Endodermal cell (in vitro differentiated cells): ENCODE measurements around the gene RNF145. TPM values are rescaled to one million over a fixed set of nuclear protein-coding genes. Genes with fewer than 3 reads are reported as not detected.
"Not testable (repeated sequence)": the region's sequence is repeated elsewhere in the genome, so short reads cannot be mapped to it uniquely, and the experiment has no call there.

Experiments
- DNase-seq: peaks from one replicate; pipeline ENCODE4 v3.0.0-alpha.2; 2017
- H3K27ac ChIP-seq: 2 replicates; pipeline ENCODE4 v1.5.1; 2013; ENCODE audit warnings: mild to moderate bottlenecking, low read depth, low read length, moderate library complexity
- H3K27me3 ChIP-seq: 2 replicates; pipeline ENCODE4 v1.6.1; 2013; ENCODE audit warnings: mild to moderate bottlenecking, low read length, moderate library complexity; ENCODE audit not compliant: insufficient read depth, control insufficient read depth, poor library complexity, severe bottlenecking
- H3K36me3 ChIP-seq: 2 replicates; pipeline ENCODE4 v1.7.0; 2013; ENCODE audit warnings: mild to moderate bottlenecking, low read length, moderate library complexity; ENCODE audit not compliant: control insufficient read depth, insufficient read depth
- H3K4me1 ChIP-seq: one replicate; pipeline ENCODE4 v1.7.0; 2013; ENCODE audit warnings: low read length; ENCODE audit not compliant: control insufficient read depth, insufficient read depth
- H3K4me3 ChIP-seq: 2 replicates; pipeline ENCODE4 v1.5.1; 2013; ENCODE audit warnings: mild to moderate bottlenecking, low read length, moderate library complexity
- H3K9ac ChIP-seq: 2 replicates; pipeline ENCODE4 v1.6.1; 2013; ENCODE audit warnings: mild to moderate bottlenecking, low read length, moderate library complexity; ENCODE audit not compliant: poor library complexity, severe bottlenecking; ENCODE audit errors: extremely low read depth
- H3K9me3 ChIP-seq: 2 replicates; pipeline ENCODE4 v1.6.1; 2013; ENCODE audit warnings: mild to moderate bottlenecking, low read length, moderate library complexity; ENCODE audit not compliant: control insufficient read depth
- H3K27ac Mint-ChIP-seq: 2 replicates; pipeline ENCODE4 v1.8.0; 2020; ENCODE audit warnings: mixed read lengths
- H3K27me3 Mint-ChIP-seq: 2 replicates; pipeline ENCODE4 v1.8.0; 2021; ENCODE audit warnings: mild to moderate bottlenecking, mixed read lengths; ENCODE audit not compliant: insufficient read depth
- H3K36me3 Mint-ChIP-seq: 2 replicates; pipeline ENCODE4 v1.8.0; 2020; ENCODE audit warnings: low read depth, mixed read lengths
- H3K4me1 Mint-ChIP-seq: 2 replicates; pipeline ENCODE4 v1.8.0; 2020; ENCODE audit warnings: mixed read lengths
- H3K4me3 Mint-ChIP-seq: 2 replicates; pipeline ENCODE4 v1.8.0; 2020; ENCODE audit warnings: mild to moderate bottlenecking, moderate library complexity, mixed read lengths
- H3K9me3 Mint-ChIP-seq: 2 replicates; pipeline ENCODE4 v1.8.0; 2020; ENCODE audit warnings: mild to moderate bottlenecking, mixed read lengths
- CTCF ChIP-seq: fragments of 200-600 bp; sonication (generic); conservative IDR thresholded peaks from 2 replicates; pipeline ENCODE4 v1.5.0; 2021; ENCODE audit warnings: antibody characterized with exemption, mild to moderate bottlenecking
- WGBS, 2 experiments: methylation state at CpG; one replicate each; pipeline versions ENCODE4 v1.1.5 to v1.1.7; 2013; ENCODE audit warnings: missing lambda C conversion rate in 2 of 2, mixed read lengths in 1 of 2; ENCODE audit not compliant: insufficient coverage in 1 of 2, insufficient read length in 1 of 2; 5-methylcytosine and 5-hydroxymethylcytosine counted together
- total RNA-seq, 2 donors: library from RNA; stranded (reverse); fragmentation: NEBNext Ultra II Directional in 1 of 2; extraction: Animal tissue kit (Norgen Biotek cat#: 25700) in 1 of 2; gene quantifications; 2 replicates in 1 of 2; 3 replicates in 1 of 2; pipeline ENCODE4 v1.2.1, GENCODE V29; 2021

Gene RNF145
- total RNA-seq, 2 donors from 2014 or later, result 50.2 to 50.4 TPM

GRCh38 chr5:159242656-159243055, 33.3 kb upstream of the RNF145 start:
- H3K36me3 Mint-ChIP-seq, result no peaks in the 10 kb centered on the region
- WGBS, 2 experiments, result 77 to 82% methylated on average over 3 to 4 of the region's 4 CpGs
- no peak overlapping the region for H3K4me3 Mint-ChIP-seq
- H3K27me3 Mint-ChIP-seq, result peaks cover 27% of the 10 kb centered on the region
- H3K4me1 Mint-ChIP-seq, result no peaks in the 10 kb centered on the region
- no peak overlapping the region for H3K9ac ChIP-seq
- H3K27ac ChIP-seq, result no peak overlapping the region
- DNase-seq, result no peak
- H3K36me3 ChIP-seq, result no peaks in the 10 kb centered on the region
- H3K4me1 ChIP-seq, result no peaks in the 10 kb centered on the region
- no peaks in the 10 kb centered on the region for H3K9me3 Mint-ChIP-seq
- H3K27me3 ChIP-seq, result peaks cover 40% of the 10 kb centered on the region
- no peak overlapping the region for H3K4me3 ChIP-seq
- no peak for TF ChIP-seq CTCF
- H3K9me3 ChIP-seq, result no peaks in the 10 kb centered on the region
- no peak overlapping the region for H3K27ac Mint-ChIP-seq

GRCh38 chr5:159241946-159242552, 32.7 kb upstream of the RNF145 start:
- Histone ChIP-seq H3K4me1 (no peaks in the 10 kb centered on the region), H3K9me3 (no peaks in the 10 kb centered on the region), H3K27me3 (peaks cover 34% of the 10 kb centered on the region), H3K27ac (no peak overlapping the region), H3K9ac (no peak overlapping the region), H3K36me3 (no peaks in the 10 kb centered on the region), H3K4me3 (no peak overlapping the region)
- WGBS, 2 experiments, result 89% methylated on average over 2 of the region's 2 CpGs; no CpG with 5 or more reads in 1 of the 2 experiments
- no peak overlapping the region for H3K27ac Mint-ChIP-seq
- H3K36me3 Mint-ChIP-seq, result no peaks in the 10 kb centered on the region
- no peak for TF ChIP-seq CTCF
- H3K9me3 Mint-ChIP-seq, result no peaks in the 10 kb centered on the region
- H3K27me3 Mint-ChIP-seq, result peaks cover 21% of the 10 kb centered on the region
- DNase-seq, result no peak
- no peak overlapping the region for H3K4me3 Mint-ChIP-seq
- H3K4me1 Mint-ChIP-seq, result no peaks in the 10 kb centered on the region

GRCh38 chr5:159240301-159240870, 31.0 kb upstream of the RNF145 start:
- Histone ChIP-seq H3K27me3 (peaks cover 18% of the 10 kb centered on the region), H3K9ac (no peak overlapping the region), H3K36me3 (no peaks in the 10 kb centered on the region), H3K9me3 (no peaks in the 10 kb centered on the region), H3K4me1 (no peaks in the 10 kb centered on the region), H3K27ac (no peak overlapping the region), H3K4me3 (no peak overlapping the region)
- Mint-ChIP-seq H3K27me3 (peaks cover 13% of the 10 kb centered on the region), H3K27ac (no peak overlapping the region), H3K9me3 (no peaks in the 10 kb centered on the region), H3K36me3 (no peaks in the 10 kb centered on the region), H3K4me3 (no peak overlapping the region), H3K4me1 (no peaks in the 10 kb centered on the region)
- DNase-seq, result no peak
- TF ChIP-seq CTCF, result no peak
- 95 to 100% methylated on average over 1 to 4 of the region's 4 CpGs for whole genome bisulfite sequencing, 2 experiments

GRCh38 chr5:159235871-159236520, 26.6 kb upstream of the RNF145 start:
- not testable (repeated sequence) for DNase-seq, H3K27ac Mint-ChIP-seq, H3K4me1 ChIP-seq, H3K9me3 Mint-ChIP-seq, H3K27ac ChIP-seq, H3K4me3 ChIP-seq, H3K36me3 ChIP-seq, H3K9ac ChIP-seq, H3K4me3 Mint-ChIP-seq, H3K9me3 ChIP-seq, H3K36me3 Mint-ChIP-seq, H3K4me1 Mint-ChIP-seq
- peaks cover 30% of the 10 kb centered on the region for H3K27me3 Mint-ChIP-seq
- peaks cover 16% of the 10 kb centered on the region for H3K27me3 ChIP-seq
- 98% methylated on average over 2 of the region's 2 CpGs; no CpG with 5 or more reads in 1 of the 2 experiments for WGBS, 2 experiments
